IPS-11a (cell line): ENCODE data around the gene OS9.
"Not testable (repeated sequence)": the region's sequence is repeated elsewhere in the genome, so short reads cannot be mapped to it uniquely, and the experiment has no call there.

ENCODE experiments used
- H3K4me3 ChIP-seq: one replicate; pipeline ENCODE4 v1.5.1; 2013; ENCODE audit warnings: low read depth, low read length, control low read depth

The OS9 gene

DNA sequence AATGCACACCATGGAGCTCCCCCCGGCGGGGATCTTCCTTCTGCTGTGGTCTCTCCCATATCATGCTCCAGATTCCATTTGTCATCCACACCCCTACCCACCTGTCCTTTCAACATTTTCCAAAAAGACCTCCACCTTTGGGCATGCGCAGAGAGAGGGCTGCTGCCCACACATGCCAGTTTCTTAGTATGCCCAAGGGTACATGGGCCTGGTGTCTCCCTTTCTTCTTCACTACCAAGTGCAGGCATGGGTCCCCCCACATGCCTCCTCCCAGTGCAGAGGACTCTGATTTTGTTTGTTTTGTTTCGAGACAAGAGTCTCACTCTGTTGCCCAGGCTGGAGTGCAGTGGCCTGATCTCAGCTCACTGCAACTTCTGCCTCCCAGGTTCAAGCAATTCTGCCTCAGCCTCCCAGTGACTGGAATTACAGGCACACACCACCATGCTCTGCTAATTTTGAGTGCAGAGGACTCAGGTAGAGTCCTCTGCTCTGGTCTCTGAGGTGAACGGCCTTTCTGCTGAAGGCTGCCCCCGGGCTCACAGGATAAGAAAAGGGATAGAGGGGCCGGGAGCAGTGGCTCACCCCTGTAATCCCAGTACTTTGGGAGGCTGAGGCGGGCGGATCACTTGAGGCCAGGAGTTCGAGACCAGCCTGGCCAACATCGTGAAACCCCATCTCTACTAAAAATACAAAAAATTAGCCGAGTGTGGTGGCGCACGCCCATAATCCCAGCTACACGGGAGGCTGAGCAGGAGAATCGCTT lies 28.1 kb downstream of the OS9 start:
- H3K4me3 ChIP-seq = not testable (repeated sequence)

DNA sequence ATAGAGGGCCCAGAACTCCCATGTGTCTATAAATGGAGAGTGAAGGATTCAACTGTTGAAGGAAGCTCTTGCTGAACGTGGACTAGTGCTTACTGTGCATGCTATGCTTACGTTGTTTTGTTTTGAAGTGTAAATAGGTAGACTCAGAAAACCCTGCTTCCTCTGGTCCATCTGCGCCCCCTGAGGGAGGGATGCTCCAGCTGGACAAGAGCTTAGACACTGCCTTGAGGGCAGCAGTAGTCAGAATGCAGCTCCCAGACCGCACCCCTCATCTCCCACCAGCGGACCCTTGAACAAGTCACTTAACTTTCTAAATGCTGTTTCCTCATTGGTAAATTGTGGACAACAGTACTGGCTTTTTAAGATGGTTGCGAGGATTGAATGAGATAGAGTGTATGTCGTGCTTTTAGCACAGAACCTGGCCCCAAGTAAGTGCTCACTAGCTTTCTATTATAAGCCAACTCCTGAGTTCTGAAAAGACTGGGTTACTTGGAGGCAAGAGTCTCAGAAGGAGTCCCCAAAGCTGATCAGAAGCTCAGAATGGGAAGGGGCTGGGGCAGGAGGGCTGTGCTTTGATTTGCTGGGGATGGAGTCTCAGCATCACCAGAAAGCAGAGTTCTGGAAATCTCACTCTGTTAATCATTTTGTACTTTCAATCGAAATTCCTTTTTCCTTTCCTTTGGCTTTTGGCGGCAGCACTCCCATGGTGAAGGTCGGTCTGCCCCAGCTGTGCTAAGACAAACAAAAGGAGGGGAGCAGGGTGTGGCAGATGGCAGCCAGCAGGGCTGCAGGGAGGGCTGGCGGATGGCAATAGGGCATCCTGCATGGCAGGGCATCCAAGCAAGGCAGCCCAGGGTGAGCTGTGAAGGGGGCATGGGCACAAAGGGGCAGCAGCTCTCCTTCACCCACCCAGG lies 29.0 kb downstream of the OS9 start:
- H3K4me3 ChIP-seq = no peak overlapping the region

DNA sequence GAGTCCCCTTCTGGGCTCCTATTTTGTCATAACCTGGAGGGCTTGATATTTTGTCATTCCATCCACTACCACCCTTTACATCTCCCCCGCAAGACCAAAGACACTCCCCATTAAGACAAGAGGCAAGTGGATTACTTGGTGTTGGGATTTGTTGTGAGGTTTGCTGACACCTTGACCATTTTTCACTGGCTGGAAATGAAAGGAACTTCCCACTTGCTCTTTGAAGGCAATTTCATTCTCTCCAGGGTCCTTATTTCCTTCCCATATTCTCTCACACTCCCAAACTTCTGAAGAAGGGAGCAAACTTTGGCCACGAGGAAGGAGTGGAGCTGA lies 29.7 kb downstream of the OS9 start:
- no peak overlapping the region for H3K4me3 ChIP-seq

DNA sequence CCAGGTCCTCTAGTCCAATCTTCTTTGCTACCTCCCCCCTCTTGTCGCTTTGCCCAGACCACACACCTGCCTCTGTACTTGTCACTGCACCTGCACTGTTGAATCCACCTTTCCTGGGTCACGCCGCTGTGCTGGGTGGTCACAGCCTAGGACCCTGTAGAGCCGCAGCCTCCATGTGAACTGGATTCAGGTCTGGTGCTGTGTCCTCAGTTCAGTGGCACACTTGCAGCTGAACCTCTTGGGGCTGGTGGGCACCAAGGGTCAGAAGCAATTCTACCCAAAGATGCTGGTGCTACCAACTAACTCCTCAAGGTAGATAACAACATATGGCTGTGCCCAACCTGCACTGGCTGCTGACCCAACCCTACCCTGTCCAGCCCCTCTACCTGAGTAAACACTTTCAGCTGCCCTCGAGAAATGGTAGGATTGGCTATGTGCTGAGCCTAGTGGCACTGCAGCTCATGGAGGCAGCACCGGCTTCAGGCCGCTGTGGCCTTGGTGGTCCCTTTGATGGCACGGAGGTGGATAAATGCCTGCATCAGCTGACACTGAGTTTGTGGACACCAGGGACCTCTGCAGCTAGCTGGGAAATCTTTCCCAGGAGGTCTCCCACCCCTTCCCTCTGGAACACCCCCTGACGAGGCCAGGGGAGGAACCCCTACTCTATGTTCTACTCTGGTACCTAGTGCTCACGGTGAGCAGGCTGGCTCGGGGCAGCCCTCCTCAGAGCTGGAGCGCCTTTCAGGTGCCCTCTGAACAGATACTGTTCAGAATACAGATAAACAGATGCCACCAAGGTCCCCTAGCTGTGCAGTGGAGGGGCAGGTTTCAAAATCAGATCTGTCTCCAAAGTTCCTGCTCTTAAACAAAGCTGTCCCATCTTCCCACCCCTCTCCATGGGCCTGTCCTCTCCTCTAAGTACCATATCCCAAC lies 30.3 kb downstream of the OS9 start:
- no peak overlapping the region for H3K4me3 ChIP-seq

DNA sequence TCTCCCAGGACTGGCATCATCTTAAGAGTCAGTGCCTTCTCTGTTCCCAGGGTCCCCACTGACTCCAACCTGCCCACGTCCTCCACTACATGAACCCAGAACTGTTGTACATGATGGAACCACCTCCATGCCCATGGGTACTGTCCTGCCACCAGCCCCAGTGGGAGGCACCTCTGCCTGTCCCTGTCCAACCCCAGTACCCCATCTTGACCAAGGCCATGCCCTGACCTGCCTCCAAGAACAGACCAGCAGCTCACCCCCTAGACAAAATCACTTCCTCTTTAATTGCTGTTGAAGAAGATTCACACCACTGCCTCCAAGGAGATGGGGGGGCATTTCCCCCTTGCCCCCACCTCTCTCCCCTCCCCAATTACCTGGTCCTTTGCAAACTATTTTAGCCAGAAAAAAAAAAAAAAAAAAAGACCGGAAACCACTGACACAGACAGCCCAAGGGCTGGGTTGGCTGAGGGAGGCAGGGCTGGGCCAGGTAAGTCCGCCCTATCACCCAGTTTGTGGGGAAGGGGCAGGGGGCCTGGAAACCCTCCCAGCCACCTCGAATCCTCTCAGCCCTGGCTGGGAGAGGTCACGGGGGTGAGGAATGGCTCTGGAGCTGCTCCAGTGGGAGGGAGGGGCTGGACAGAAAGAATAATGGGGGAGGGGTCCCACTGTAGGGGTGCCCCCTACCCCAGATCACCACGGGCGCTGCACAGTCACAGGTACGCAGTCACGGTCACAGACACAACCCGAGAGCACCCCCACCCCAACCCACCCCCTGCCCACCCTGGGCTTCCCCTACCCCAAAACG lies 31.2 kb downstream of the OS9 start:
- no peak overlapping the region for H3K4me3 ChIP-seq

DNA sequence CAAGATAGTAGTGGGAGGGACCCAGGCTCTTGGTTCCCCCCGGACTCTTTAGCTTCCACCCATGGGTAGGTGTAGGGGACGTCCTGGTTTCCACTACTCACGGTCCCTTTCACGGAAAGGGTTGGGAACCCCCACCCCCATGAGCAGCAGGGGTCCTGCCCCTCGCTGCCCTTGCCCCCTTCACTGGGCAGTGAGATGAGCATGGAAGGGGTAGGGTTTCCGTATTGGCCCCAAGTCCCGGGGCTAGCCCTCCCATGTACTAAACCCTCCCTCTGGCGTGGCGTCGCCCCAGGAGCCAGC lies 31.9 kb downstream of the OS9 start:
- H3K4me3 ChIP-seq = peak overlapping the region; percentile 69

DNA sequence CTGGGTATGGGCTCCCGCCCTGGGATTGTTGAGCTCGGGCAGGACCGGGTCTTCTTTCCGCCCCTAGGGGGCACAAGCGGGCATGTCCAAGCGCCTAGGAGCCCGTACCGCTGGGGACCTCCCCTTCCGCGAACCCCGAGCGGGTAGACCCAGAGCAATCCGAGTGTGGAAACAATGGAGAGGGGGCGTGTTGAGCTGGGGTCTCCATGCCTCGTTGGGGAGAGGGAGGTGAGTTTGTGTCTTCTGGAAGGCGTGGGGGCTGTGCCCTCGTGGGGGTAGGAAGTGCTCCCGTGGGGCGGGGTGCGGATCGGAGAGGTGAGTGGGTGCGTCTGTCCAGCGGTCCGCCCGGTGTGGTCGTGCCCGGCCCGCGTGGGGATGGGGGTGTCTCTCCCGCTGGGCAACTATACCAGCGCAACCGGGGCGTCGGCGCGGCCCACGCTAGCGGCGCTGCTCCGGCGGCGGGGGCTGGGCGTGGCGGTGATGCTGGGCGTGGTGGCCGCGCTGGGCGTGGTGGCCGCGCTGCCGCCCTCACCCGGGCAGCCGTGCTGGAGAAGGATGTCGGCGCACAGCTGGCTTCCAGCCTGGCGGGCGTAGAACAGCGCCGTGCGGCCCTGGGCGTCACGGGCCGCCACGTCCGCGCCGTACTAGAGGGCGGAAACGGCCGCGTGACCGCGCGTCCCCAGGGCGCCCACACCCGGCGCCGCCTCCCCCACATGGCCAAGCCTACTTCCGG lies 32.4 kb downstream of the OS9 start:
- H3K4me3 ChIP-seq = peak overlapping the region; percentile 69

DNA sequence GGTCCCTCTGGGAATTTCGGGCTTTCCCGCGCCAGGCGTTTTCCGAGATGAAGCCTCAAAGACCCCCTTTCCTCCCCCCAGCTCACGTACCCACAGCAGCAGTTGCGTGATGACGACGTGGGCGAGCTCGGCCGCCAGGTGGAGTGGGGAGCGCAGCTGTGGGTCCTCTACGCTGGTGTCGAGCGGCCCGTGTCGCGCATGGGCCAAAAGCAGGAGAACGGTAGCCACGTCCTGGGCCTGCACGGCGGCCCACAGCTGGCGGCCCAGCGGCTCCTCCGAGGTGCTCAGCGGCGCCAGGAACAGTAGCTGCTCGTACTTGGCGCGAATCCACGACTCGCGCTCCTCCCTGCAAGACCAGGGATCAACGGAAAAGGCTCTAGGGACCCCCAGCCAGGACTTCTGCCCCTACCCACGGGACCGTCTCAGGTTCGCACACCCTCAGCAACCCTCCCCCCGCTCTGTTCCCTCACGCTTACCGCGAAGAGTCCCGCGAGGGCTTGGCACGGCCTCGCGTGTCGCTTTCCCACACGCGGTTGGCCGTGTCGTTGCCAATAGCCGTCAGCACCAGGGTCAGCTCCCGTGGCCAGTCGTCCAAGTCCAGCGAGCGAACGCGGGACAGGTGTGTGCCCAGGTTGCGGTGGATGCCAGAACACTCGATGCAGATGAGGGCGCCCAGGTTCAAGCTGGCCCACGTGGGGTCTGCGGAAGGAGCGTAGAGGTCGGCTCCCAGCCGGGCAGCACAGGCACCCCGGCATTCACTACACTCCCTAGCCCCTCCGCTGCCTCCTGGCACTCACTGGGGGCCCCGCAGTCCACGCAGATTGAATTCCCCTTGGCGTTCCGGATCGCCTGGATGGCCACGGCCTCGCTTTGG lies 33.2 kb downstream of the OS9 start:
- H3K4me3 ChIP-seq = peak overlapping the region; percentile 69

DNA sequence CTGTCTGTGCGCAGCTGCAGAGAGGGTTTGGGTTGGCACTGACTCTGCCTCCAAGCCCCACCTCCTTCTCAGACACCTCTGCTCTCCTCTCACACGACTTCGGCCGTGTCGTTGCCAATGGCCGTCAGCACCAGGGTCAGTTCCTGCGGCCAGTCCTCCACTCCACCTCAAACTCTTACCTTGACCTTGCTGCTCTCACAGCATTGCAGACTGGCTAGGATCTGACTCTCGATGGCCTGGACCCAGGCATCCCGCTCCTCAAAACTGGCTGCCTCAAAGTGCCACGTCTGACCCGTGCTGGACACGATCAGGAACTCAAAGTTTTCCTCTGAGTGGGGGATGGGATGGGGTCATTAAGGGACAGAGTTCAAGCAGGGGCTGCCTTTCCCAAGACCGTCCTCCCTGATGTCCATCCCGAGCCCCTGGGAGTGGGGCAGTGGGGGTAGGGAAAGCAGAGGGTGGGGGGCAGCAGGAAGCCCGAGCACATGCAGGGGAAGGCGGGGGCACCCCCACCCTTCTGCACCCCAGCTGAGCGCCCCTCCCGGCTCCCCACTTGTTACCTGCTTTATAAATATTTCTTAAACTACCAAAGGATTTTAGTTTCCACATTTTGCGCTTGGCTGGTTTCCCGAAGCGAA lies 33.9 kb downstream of the OS9 start:
- peak overlapping the region; percentile 13 for H3K4me3 ChIP-seq

DNA sequence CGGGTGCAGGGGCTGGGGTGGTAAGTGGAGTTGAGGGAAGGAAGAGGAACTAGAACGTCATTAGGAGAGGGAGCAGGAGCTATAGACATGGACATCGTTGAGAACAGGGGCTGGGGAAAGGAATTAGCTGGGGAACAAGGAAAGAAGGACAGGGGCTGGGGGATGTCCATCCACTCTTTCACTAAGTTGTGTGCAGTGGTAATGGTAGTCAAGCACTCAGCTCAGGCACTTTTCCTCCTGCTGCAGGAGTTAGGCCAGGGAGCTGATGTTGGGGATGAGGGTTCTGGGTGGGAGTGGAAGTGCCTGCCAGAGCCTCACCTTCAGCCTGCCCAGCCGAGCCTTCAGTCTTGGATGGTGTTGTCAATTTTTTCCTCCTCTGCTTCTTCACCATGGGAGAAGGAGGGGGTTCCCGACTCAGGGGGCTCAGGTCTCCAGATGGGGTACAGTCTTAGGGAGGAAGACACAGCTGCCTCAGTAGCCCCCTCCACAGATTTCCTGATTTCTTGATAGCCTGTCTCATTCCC lies 35.5 kb downstream of the OS9 start:
- H3K4me3 ChIP-seq = no peak overlapping the region

DNA sequence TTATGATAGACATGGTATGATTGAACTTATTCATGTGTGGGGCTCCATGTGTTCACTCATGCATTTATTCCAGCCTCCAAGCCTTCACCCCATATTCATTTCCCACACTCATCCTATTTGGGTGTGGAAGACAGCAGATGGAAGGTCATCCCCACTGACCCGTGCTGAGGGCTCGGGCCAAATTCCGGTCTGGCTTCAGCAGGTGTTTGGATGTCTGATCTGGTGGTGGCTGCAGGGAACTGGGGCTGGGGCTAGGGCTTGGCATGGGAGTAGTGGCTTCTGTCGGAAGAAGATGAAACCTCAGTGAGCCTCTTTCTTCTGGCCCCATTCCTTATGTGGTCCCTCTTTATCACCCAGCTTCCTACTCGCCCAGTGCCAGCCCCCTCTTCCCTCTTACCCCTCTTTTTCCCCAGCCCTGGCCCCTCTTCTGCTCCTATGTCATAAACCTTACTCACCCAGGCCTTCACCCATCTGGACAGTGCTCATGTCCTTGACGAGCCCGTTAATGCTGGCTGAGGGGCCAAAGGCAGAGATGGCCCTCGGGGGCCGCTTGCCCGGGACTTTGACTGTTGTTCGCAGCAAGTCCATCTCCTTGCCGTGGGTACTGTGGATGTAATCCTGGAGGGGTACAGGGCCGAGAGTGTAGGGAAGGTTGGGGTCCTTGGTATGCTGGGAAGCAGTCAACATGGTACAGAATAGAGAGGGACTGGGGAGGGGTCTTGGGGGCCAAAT lies 36.6 kb downstream of the OS9 start:
- H3K4me3 ChIP-seq = no peak overlapping the region

DNA sequence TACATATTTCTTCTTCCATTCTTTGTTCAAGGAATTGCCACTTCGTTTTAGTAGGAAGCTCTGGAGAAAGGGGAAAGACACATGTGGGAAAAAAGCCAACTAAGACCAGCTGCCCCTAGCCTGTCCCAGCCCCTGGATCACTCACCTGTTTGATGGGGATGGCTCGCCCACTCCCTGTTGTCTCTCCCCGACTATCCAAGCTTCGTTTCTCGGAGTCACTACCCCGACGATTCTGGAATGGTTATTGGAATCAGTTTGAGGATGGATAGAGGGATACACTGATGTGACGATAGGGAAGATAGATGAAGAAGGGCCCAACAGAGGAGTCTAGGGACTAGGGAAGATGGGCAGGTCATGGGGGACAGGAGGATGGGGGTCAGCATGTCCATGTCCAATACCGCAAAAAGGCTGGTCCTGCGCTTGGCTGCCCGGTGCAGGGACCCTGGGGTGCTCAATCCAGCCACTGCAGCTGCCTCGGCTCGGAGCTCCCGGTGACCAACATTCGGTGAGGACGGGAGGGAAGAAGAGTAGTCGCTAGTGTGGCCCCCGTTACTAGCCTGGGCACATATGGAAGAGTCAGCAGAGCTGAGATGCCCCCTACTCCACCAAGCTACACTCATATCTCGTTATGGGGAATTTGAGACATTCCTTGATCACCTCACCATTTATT lies 37.6 kb downstream of the OS9 start:
- no peak overlapping the region for H3K4me3 ChIP-seq

DNA sequence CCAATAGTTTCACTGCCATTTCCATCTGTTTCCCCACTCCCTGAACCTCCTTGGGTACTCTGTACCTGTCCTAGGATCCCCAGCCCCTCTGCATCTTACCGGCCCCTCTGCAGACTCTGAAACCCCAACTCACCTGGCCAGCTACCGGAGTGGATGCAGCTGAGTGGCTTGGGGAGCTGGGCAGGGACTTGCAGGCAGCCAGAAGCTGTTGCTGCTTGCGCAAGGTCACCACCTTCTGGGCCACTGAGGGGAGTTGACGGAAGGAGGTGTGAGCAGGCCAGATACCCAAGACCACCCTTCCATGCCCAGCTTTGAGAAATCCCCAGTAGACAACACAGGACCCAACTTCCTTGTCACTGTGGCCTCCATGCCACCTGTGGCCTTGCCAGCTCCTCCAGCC lies 38.3 kb downstream of the OS9 start:
- no peak overlapping the region for H3K4me3 ChIP-seq

DNA sequence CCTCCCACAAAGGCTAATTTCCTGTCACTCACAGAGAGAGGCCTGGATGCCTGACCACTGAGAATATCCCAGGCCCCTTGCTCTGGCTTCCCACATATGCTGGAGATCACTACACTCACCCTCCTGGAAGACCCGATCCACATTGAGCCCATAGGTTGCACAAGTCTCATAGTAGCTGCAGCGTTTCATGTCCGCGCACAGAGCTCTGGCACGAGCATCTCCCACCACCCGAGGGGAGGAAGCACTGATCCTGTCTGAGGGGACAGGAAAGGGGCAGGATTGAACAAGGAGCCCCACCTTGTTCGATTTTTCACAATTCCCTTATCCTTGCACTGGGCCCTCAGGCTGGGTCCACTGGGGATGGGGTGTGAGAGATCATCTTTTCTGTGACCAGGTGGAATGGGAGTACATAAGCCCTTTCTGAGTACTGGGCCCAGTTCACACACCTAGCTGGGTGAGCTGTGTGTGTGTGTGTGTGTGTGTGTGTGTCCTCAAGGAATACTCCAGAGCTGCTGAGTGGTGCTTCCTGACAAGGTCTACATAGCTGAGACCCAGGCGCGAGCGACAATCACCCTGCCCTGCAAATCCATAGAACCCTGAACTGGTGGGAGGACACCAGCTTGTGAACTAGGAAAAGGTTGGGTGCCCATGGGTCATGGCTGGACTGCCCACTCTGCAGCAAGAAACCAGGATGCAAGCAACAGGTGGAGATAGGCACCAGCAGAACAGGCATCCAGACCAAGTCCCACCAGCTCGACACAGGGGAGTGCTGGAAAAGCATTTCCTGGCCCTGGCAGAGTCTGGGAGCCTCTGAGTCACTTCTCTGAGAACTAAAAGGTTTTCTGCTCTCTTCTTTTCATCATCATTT lies 39.0 kb downstream of the OS9 start:
- no peak overlapping the region for H3K4me3 ChIP-seq

DNA sequence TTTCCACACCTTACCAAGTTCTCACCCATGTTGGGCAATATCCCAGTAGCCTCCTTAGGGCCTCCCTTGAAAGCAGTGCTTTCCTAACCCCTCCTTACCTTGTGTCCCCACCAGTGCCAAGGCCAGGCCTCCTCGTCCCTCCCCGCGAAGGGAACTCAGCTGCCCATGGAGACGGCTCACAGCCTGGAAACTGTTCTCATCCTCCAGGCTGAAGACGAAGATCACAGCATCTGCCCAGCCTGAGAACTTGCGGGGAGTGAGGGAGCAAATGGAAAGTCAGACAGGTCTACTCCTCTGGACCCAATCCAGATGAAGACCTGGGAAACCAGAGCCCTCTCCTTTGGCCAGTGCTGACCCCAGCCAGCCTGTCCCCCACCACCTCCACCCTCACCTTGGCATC lies 40.0 kb downstream of the OS9 start:
- H3K4me3 ChIP-seq = no peak overlapping the region

DNA sequence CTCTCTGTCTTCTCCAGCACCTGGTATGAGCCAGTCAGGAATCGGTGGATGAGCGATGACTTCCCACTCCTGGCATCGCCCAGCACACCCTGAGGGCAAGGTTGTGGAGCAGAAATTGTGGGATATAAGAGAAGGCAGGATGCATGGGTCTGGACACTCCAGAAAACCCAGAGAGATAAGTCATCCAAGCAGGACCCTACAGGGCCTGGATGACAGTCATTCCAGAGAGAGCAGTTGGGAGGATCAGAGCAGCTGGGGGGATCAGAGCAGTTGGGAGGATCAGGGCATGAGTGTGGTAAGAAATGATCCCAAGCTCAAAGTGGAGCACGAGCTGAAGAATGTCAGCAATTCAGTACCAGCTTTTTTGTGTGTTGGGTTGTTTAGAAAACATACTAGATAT lies 40.7 kb downstream of the OS9 start:
- H3K4me3 ChIP-seq = no peak overlapping the region
